Head of caudate nucleus (tissue), 42 donors: ENCODE results near the gene C1GALT1C1L.
"Not testable (repeated sequence)": the region's sequence is repeated elsewhere in the genome, so short reads cannot be mapped to it uniquely, and the experiment has no call there.

Source experiments
- DNase-seq, 42 donors: peaks; one replicate each; pipeline versions ENCODE4 v3.0.0 to v3.0.0-alpha.2; 2020 to 2021; ENCODE audit warnings: mixed read lengths in 7 of 42
- intact Hi-C: fragments of 100-400 bp; cut with DNase I; formaldehyde crosslinking; loops from one replicate; pipeline ENCODE4 v1.15.0; 2022

C1GALT1C1L gene

DNA sequence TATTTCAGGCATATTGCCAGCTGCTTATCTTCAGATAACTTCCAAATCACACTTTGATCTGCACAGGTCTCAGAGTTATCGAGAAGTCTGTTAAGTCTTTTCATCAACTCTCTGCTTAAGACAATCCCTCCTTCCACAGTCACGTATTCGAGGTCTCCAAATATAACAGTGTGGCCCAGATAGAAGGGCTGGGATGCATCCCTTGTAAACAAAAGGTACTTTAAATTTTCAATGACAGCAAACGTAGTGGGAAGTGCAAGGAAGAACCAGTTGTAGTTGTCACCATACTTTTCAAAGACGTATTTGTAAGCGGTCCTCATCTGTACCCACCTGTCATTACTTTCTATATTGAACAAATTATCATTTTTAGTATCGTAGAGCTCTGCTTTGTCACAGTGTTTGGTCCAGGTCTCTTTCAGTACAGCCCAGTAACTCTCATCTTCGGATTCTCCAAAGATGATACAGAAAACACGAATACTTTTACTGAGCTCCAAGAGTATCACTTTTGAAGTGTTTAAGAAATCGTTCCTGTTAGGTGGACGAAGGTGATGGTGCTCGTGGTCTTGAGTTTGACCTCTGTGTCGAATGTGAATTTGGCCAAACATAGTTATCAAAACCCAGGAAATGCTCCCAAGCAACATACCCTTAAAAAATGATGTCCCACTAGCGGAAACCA is 445 bp downstream of the C1GALT1C1L start:
- no peak for DNase-seq
- intact Hi-C loops = no loop called here

DNA sequence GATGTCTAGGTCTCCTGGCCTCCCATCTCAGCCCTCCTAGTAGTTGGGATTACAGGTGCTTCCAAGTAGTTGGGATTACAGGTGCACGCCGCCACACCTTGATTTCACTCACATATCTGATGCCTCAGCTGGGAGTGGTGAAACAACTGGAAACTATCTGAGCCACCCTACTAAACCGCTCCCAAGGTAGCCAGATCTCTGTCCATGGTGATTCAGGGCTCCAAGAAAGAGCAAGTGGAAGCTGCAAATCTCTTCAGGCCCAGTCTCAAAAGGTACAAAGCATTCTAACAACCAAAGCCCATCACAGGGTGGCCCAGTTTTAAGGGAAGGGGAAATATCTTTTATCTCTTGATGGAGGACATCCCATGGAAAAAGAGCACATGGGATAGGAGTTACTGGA is 19.0 kb downstream of the C1GALT1C1L start:
- no peak for DNase-seq
- intact Hi-C loops = no loop called here

DNA sequence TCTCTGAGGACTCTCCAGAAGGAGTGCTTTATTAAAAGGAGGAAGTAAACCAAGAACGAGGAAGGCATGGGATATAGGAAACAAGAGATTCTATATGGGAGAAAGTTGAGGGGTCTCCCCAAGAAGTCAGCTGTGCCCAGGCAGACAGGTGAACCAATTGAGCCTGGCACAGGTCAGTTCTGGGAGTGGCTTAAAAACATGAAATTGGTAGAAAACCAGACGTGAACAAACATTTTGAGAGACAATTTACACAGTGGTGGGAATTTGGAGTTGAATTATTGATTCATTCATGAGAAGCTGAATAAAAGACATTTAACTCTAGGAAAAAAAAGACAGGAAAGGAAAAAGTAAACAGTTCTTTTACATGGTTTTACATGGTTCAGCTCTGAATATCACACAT is 22.7 kb downstream of the C1GALT1C1L start:
- intact Hi-C loops = no loop called here
- no peak for DNase-seq

DNA sequence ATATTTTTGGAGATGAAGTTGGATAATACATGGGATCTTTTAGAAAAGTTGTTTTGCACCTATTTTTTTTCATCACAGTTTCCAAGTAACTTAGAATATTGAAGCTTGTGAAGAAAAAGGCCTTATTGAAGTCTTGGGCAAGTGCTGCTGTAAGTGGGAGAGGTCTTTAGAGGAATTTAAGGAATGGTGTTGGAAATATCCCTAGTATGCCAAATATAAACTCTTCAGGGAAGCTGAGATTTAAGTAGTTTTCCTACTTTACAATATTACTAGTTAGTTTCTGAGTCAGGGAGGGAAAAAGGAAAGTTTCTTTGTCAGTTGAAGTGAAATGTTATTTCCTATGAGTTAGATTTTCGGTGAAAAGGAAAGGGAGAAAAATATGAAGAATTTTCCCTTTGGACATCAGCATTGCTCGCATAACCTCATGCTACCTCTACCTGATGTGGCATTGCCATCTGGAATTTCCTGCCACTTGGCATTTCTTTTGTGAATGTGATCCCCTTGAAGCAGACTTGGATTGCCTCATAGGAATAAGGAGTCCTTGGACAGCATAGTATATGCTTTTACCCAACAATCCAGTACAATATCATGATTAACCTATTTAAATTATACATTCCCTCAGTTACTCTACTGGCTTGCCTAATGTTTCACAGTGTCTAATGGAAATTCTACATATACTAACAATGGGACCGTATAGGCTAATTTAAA is 27.1 kb downstream of the C1GALT1C1L start:
- DNase-seq = no peak
- intact Hi-C loops = no loop called here

- no peak for DNase-seq
- intact Hi-C loops = no loop called here
These were observed 32.5 kb downstream of the C1GALT1C1L start for GRCh38 chr2:43643680-43644079.

DNA sequence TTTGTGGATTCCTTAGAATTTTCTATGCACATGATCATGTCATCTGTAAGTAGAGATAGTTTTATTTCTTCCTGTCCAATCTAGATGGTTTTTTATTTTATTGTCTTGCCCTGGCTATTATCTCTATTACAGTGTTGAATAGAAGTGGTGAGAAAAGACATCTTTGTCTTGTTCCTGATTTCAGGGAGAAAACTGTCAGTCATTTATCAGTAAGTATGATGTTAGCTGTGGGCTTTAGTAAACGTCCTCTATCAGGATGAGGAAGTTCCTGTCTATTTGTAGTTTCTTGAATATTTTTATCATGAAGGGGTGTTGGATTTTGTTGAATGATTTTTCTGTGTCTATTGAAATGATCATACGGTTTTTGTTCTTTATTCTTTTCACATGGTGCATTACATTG is 33.9 kb downstream of the C1GALT1C1L start:
- intact Hi-C loops = no loop called here
- DNase-seq = no peak

DNA sequence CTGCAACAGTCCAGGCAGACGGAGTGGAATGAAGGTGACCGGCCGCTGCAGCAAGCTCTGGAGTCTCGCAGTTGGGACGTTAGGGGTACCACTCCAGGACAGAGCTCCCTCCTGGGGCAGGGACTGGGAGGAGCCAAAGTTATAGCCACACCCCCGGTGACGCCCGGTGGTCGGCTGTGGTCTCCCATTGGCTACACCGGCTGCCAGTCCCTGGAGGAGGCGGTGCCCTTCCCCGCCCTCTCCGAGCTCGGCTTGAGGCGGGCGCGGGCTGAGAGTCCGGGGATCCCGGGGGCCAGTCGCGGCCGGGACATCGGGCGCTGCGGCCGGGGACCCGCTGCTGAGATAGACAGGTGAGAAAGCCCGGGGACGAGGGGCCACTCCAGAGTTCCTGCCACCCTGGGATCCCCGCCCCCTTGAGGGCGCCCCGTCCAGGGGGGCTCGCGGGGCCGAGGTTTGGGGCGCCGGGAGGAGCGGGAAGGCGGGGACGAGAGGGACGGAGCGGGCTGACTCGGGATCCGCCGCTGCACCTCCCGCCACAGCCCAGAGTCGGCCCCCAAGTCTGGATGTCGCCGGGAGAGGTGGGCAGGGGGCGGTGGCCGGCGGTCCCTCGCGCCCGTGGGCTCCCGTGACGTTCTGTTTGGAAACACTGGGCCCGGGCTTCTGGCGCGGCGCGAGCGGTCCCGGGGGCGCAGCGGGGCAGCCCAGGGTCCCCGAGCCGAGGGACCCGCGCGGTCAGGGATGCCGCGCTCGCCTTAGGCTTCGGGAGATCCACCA is 39.0 kb downstream of the C1GALT1C1L start, which contains the start of gene PLEKHH2:
Gene PLEKHH2, plus strand, starts transcription at position 231 of the 774 bp plus-strand sequence. CDS start 7,414 bp downstream, outside the sequence.
- DNase-seq = peak; percentile 66 to 94 (median 89)
- intact Hi-C loops = no loop called here

DNA sequence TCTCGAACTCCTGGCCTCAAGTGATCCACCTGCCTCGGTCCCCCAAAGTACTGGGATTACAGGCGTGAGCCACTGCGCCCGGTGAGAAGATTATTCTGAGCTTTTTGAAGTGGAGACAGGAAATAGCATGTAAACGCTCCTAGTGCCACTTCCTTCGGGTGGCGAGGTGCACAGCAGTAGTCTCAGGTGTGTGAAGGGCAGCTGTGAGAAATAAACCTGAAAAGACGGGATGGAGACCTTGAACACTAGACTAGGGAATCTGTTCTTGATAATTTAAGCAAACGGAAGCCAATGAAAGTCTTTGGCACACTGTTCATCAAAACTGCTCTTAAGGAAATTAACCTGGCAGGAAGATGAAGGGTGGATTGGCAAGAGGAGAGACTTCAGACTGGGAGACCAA is 39.6 kb downstream of the C1GALT1C1L start:
- no peak for DNase-seq
- intact Hi-C loops = no loop called here

DNA sequence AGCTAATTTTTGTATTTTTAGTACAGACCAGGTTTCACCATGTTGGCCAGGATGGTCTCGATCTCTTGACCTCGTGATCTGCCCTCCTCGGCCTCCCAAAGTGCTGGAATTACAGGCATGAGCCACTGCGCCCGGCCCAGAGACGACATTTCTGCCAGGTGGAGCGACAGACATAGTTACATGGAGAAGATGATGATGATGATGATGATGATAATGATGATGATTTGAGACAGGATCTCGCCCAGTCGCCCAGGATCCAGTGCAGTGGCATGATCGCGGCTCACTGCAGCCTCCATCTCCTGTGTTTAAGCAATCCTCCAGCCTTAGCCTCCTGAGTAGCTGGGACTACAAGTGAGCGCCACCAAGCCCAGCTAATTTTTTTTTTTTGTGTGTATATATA is 40.1 kb downstream of the C1GALT1C1L start:
- intact Hi-C loops, DNase-seq: not testable (repeated sequence)

- intact Hi-C loops = no loop called here
- DNase-seq = no peak
These were observed 41.5 kb downstream of the C1GALT1C1L start for GRCh38 chr2:43634604-43635306.

GRCh38 chr2:43631618-43632317 is 44.5 kb downstream of the C1GALT1C1L start:
- DNase-seq = no peak
- intact Hi-C loops = no loop called here
